DOHH2 (cell line): Measurements from ENCODE around the gene NDUFS1.

Experiments used
- H3F3A ChIP-seq: fragments of 200-600 bp; sonication (generic), shearing (Covaris generic); 2 replicates; pipeline ENCODE4 v1.6.0; 2016; ENCODE audit warnings: antibody characterized with exemption, mild to moderate bottlenecking; ENCODE audit not compliant: control insufficient read depth, insufficient read depth
- H3K27ac ChIP-seq: fragments of 200-600 bp; sonication (generic); 2 replicates; pipeline ENCODE4 v1.5.1; 2014; ENCODE audit warnings: low read depth, mild to moderate bottlenecking, low read length, moderate library complexity
- H3K27me3 ChIP-seq: fragments of 200-600 bp; sonication (generic); 2 replicates; pipeline ENCODE4 v1.6.1; 2014; ENCODE audit warnings: mild to moderate bottlenecking, low read length, mixed read lengths; ENCODE audit not compliant: control insufficient read depth
- H3K36me3 ChIP-seq: fragments of 200-600 bp; sonication (generic); 2 replicates; pipeline ENCODE4 v1.6.1; 2014; ENCODE audit warnings: mild to moderate bottlenecking, low read length, moderate library complexity, mixed read lengths; ENCODE audit not compliant: control insufficient read depth
- H3K4me1 ChIP-seq: fragments of 200-600 bp; sonication (generic); 2 replicates; pipeline ENCODE4 v1.6.1; 2014; ENCODE audit warnings: mild to moderate bottlenecking, low read length, mixed read lengths; ENCODE audit not compliant: control insufficient read depth
- H3K4me2 ChIP-seq: fragments of 200-600 bp; sonication (generic); 2 replicates; pipeline ENCODE4 v1.6.0; 2014; ENCODE audit warnings: mild to moderate bottlenecking, low read length, moderate library complexity
- H3K4me3 ChIP-seq: fragments of 200-600 bp; sonication (generic); 2 replicates; pipeline ENCODE4 v1.5.1; 2014; ENCODE audit warnings: mild to moderate bottlenecking, low read length, mixed read lengths
- H3K79me2 ChIP-seq: fragments of 200-600 bp; sonication (generic); 2 replicates; pipeline ENCODE4 v1.6.1; 2014; ENCODE audit warnings: mild to moderate bottlenecking, low read length, mixed read lengths; ENCODE audit not compliant: control insufficient read depth
- H3K9me2 ChIP-seq: fragments of 200-600 bp; sonication (generic); replicated peaks from 2 replicates; pipeline ENCODE4 v1.6.1; 2014; ENCODE audit warnings: mild to moderate bottlenecking, low read length, mixed read lengths; ENCODE audit not compliant: control insufficient read depth
- H3K9me3 ChIP-seq: fragments of 200-600 bp; sonication (generic); 2 replicates; pipeline ENCODE4 v1.6.1; 2014; ENCODE audit warnings: antibody characterized with exemption, low read length, mixed read lengths; ENCODE audit not compliant: control insufficient read depth, insufficient read depth
- H4K20me1 ChIP-seq: fragments of 200-600 bp; sonication (generic); 2 replicates; pipeline ENCODE4 v1.6.0; 2014; ENCODE audit warnings: low read depth, mild to moderate bottlenecking, antibody characterized with exemption, low read length, moderate library complexity; ENCODE audit not compliant: control insufficient read depth, insufficient read depth
- EZH2phosphoT487 ChIP-seq: fragments of 200-600 bp; sonication (generic); IDR thresholded peaks from 2 replicates; pipeline ENCODE4 v1.6.1; 2017; ENCODE audit warnings: borderline replicate concordance, mild to moderate bottlenecking, antibody characterized with exemption, low read length, moderate library complexity, mixed read lengths
- TF ChIP-seq, protein P1 (sequence below): fragments of 200-600 bp; sonication (generic); IDR thresholded peaks from one replicate; pipeline ENCODE4 v1.5.1; 2014; ENCODE audit warnings: antibody characterized with exemption, mild to moderate bottlenecking, low read depth, low read length; ENCODE audit not compliant: poor library complexity, severe bottlenecking

The NDUFS1 gene

DNA sequence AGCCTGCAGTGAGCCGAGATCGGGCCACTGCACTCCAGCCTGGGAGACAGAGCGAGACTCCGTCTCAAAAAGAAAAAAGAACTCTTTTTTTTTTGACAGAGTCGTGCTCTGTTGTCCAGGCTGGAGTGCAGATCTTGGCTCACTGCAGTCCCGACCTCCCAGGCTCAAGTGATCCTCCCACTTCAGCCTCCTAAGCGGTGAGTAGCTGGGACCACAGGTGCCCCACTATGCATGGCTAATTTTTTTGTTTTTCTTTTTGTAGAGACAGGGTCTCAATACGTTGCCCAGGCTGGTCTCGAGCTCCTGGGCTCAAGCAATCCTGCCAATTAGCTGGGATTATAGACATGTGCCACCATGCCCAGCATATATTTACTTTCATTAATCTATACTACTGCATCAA is 60.8 kb downstream of the NDUFS1 start:
- Histone ChIP-seq H3K27me3 (no peaks in the 10 kb centered on the region), H3K4me2 (no peak overlapping the region), H4K20me1 (no peaks in the 10 kb centered on the region), H3F3A (no peaks in the 10 kb centered on the region), H3K4me3 (no peak overlapping the region), H3K36me3 (no peaks in the 10 kb centered on the region), H3K9me3 (no peaks in the 10 kb centered on the region), H3K27ac (no peak overlapping the region), H3K4me1 (no peaks in the 10 kb centered on the region), H3K9me2 (no peaks in the 10 kb centered on the region), H3K79me2 (no peaks in the 10 kb centered on the region)
- TF ChIP-seq, protein P1, sequence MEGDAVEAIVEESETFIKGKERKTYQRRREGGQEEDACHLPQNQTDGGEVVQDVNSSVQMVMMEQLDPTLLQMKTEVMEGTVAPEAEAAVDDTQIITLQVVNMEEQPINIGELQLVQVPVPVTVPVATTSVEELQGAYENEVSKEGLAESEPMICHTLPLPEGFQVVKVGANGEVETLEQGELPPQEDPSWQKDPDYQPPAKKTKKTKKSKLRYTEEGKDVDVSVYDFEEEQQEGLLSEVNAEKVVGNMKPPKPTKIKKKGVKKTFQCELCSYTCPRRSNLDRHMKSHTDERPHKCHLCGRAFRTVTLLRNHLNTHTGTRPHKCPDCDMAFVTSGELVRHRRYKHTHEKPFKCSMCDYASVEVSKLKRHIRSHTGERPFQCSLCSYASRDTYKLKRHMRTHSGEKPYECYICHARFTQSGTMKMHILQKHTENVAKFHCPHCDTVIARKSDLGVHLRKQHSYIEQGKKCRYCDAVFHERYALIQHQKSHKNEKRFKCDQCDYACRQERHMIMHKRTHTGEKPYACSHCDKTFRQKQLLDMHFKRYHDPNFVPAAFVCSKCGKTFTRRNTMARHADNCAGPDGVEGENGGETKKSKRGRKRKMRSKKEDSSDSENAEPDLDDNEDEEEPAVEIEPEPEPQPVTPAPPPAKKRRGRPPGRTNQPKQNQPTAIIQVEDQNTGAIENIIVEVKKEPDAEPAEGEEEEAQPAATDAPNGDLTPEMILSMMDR = no peak
- TF ChIP-seq EZH2phosphoT487 = no peak

DNA sequence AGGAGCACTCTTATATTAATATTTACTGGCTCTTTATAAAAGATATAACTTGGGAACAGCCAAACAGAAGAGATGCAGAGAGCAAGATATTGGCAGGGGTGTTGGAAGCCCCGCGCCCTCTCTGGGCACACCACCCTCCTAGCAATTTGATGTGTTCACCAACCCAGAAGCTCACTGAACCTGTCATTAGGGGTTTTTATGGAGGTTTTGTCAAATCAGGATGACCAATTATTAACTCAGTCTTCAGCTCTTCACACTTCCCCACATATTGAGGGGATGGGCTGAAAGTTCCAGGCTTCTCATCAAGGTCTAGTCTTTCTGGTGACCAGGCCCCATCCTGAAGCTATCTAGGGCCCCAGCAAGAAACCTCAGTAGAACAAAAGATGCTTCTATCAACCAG is 62.4 kb downstream of the NDUFS1 start:
- Histone ChIP-seq H3K4me2 (no peak overlapping the region), H3K79me2 (no peaks in the 10 kb centered on the region), H3F3A (no peaks in the 10 kb centered on the region), H3K9me3 (no peaks in the 10 kb centered on the region), H3K9me2 (no peaks in the 10 kb centered on the region), H3K4me3 (no peak overlapping the region), H3K27ac (no peak overlapping the region), H3K27me3 (no peaks in the 10 kb centered on the region), H3K36me3 (no peaks in the 10 kb centered on the region), H3K4me1 (no peaks in the 10 kb centered on the region), H4K20me1 (no peaks in the 10 kb centered on the region)
- TF ChIP-seq EZH2phosphoT487 = no peak
- TF ChIP-seq, protein P1 = no peak

DNA sequence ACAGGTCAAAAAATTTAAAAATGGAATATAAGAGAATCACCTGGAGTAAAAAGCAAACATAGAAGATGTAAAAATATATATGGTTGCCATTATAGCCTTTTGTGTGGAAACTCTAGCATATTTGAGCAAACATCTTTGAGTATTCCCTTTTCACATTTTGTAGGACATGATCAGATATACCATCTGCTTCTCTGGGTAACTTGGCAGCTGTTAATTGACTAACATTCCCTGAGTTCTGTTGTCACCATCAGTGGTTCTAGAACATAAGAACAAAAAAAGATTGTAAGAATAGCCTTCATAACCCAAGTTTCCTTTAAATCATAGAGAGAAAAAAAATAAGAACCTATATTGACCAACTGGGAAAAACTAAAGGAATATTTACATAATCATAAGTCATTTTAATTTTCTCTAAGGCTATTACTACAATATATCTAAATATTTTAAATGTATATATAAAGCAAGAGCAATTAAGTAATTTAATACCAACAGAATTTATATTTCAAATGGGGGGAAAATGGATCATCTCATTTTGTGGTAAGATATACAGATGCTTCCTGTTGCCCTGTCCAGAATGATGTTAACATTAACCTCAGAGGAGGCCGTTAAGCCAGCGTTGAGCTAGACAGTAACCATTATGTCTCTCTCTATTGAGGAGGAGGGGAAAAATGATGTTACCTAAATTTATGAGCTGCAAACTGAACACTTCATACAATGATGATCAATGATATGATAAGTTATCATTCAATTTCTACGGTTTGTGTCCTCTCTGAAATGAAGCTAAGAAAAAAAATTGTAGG is 63.5 kb downstream of the NDUFS1 start:
- TF ChIP-seq, protein P1 = no peak
- TF ChIP-seq EZH2phosphoT487 = no peak
- H3K27me3 ChIP-seq = no peaks in the 10 kb centered on the region
- no peaks in the 10 kb centered on the region for H4K20me1 ChIP-seq
- no peak overlapping the region for H3K4me2 ChIP-seq
- H3K9me3 ChIP-seq = no peaks in the 10 kb centered on the region
- H3K9me2 ChIP-seq = no peaks in the 10 kb centered on the region
- H3F3A ChIP-seq = no peaks in the 10 kb centered on the region
- H3K79me2 ChIP-seq = no peaks in the 10 kb centered on the region
- H3K4me3 ChIP-seq = no peak overlapping the region
- no peaks in the 10 kb centered on the region for H3K4me1 ChIP-seq
- no peak overlapping the region for H3K27ac ChIP-seq
- no peaks in the 10 kb centered on the region for H3K36me3 ChIP-seq
